HepG2 (cell line): ENCODE data around the gene CEBPB. TPM values are rescaled to one million over a fixed set of nuclear protein-coding genes. Genes with fewer than 3 reads are reported as not detected.

ENCODE experiments used
- ADNP ChIP-seq: sonication (generic); formaldehyde crosslinking; IDR thresholded peaks from 2 replicates; pipeline ENCODE4 v1.4.0; 2020; ENCODE audit warnings: missing genetic modification reagents
- DMAP1 ChIP-seq: IDR thresholded peaks from 2 replicates; pipeline ENCODE4 v1.6.1; 2016
- FOXA3 ChIP-seq: IDR thresholded peaks from 2 replicates; pipeline ENCODE4 v1.6.1; 2016; ENCODE audit warnings: missing genetic modification reagents, missing compliant biosample characterization
- HINFP ChIP-seq: sonication (generic); formaldehyde crosslinking; IDR thresholded peaks from 2 replicates; pipeline ENCODE4 v1.4.0; 2020; ENCODE audit warnings: low read depth, mild to moderate bottlenecking, missing genetic modification reagents
- IKZF5 ChIP-seq: IDR thresholded peaks from 2 replicates; pipeline ENCODE4 v1.6.1; 2018; ENCODE audit warnings: missing genetic modification reagents, mild to moderate bottlenecking, missing compliant biosample characterization
- KDM2A ChIP-seq: sonication (generic); formaldehyde crosslinking; IDR thresholded peaks from 2 replicates; pipeline ENCODE4 v1.4.0; 2020; ENCODE audit warnings: low read depth, missing genetic modification reagents, borderline replicate concordance
- MZF1 ChIP-seq: sonication (generic); formaldehyde crosslinking; IDR thresholded peaks from 2 replicates; pipeline ENCODE4 v1.8.1; 2023; ENCODE audit warnings: mild to moderate bottlenecking, missing genetic modification reagents, borderline replicate concordance
- POGZ ChIP-seq: sonication (generic); formaldehyde crosslinking; IDR thresholded peaks from 2 replicates; pipeline ENCODE4 v1.4.0; 2020; ENCODE audit warnings: mild to moderate bottlenecking, missing genetic modification reagents
- POLR2G ChIP-seq: fragments of 200-400 bp; formaldehyde crosslinking; IDR thresholded peaks from 2 replicates; pipeline ENCODE4 v1.6.1; 2018; ENCODE audit warnings: mild to moderate bottlenecking, low read depth, low read length, moderate library complexity
- PRPF4 ChIP-seq: fragments of 200-400 bp; formaldehyde crosslinking; IDR thresholded peaks from 2 replicates; pipeline ENCODE4 v1.6.1; 2016; ENCODE audit warnings: low read length, low read depth; ENCODE audit not compliant: poor library complexity, severe bottlenecking
- STAT5B ChIP-seq: sonication (generic); formaldehyde crosslinking; IDR thresholded peaks from 2 replicates; pipeline ENCODE4 v1.4.0; 2020; ENCODE audit warnings: missing genetic modification reagents
- THAP11 ChIP-seq: IDR thresholded peaks from 2 replicates; pipeline ENCODE4 v1.6.1; 2016; ENCODE audit warnings: missing biosample characterization, missing genetic modification reagents
- TP53 ChIP-seq: sonication (generic); formaldehyde crosslinking; conservative IDR thresholded peaks from 2 replicates; pipeline ENCODE4 v1.4.0; 2020; ENCODE audit warnings: missing genetic modification reagents
- ZNF329 ChIP-seq: sonication (generic); formaldehyde crosslinking; IDR thresholded peaks from 2 replicates; pipeline ENCODE4 v1.9.0; 2021; ENCODE audit warnings: low read depth, mild to moderate bottlenecking, missing genetic modification reagents
- ZNF430 ChIP-seq: sonication (generic); formaldehyde crosslinking; IDR thresholded peaks from 2 replicates; pipeline ENCODE4 v1.9.0; 2021; ENCODE audit warnings: mild to moderate bottlenecking, missing genetic modification reagents
- ZNF564 ChIP-seq: sonication (generic); formaldehyde crosslinking; IDR thresholded peaks from 2 replicates; pipeline ENCODE4 v1.8.1; 2023; ENCODE audit warnings: mild to moderate bottlenecking, missing genetic modification reagents
- ZNF605 ChIP-seq: sonication (generic); formaldehyde crosslinking; IDR thresholded peaks from 2 replicates; pipeline ENCODE4 v1.8.0; 2022; ENCODE audit warnings: mild to moderate bottlenecking, missing genetic modification reagents
- ZNF672 ChIP-seq: sonication (generic); formaldehyde crosslinking; IDR thresholded peaks from 2 replicates; pipeline ENCODE4 v1.8.1; 2022; ENCODE audit warnings: missing genetic modification reagents
- ZNF800 ChIP-seq: sonication (generic); formaldehyde crosslinking; IDR thresholded peaks from 2 replicates; pipeline ENCODE4 v1.4.0; 2020; ENCODE audit warnings: missing genetic modification reagents
- ZNF839 ChIP-seq: sonication (generic); formaldehyde crosslinking; IDR thresholded peaks from 2 replicates; pipeline ENCODE4 v1.4.0; 2020; ENCODE audit warnings: missing genetic modification reagents, mild to moderate bottlenecking, borderline replicate concordance
- polyA plus RNA-seq, 8 experiments: library from polyadenylated mRNA; depleted of rRNA in 3 of 8; stranded (reverse) in 7 of 8; unstranded in 1 of 8; fragments of >200 nt; fragmentation: Illumina TruSeq in 4 of 8; extraction: Trizol in 4 of 8; gene quantifications; 2 replicates each; pipeline versions ENCODE4 v1.2.1 to v1.2.3, GENCODE V29; 2011 to 2016; ENCODE audit warnings: low read depth in 4 of 8, missing spikeins in 1 of 8, mixed read lengths in 1 of 8; ENCODE audit not compliant: insufficient read depth in 1 of 8
- total RNA-seq, 5 experiments: library from RNA; depleted of rRNA; stranded (reverse); fragments of >200 nt; fragmentation: Illumina TruSeq; extraction: Trizol; gene quantifications; 2 replicates each; pipeline ENCODE4 v1.2.3, GENCODE V29; 2016; ENCODE audit warnings: low read depth in 1 of 5
- TF ChIP-seq, protein P1 (sequence below): sonication (generic); formaldehyde crosslinking; IDR thresholded peaks from 2 replicates; pipeline ENCODE4 v1.8.1; 2023; ENCODE audit warnings: mild to moderate bottlenecking, inconsistent platforms, moderate library complexity, missing genetic modification reagents, borderline replicate concordance
- TF ChIP-seq, protein P2 (sequence below): sonication (generic); formaldehyde crosslinking; IDR thresholded peaks from 2 replicates; pipeline ENCODE4 v1.4.0; 2020; ENCODE audit warnings: mild to moderate bottlenecking, missing genetic modification reagents

The CEBPB gene
- total and polyA plus RNA-seq, 2 of the 13 experiments (the other 11 are each of a cell fraction or from before 2014, with no cell fraction given) = 18.5 to 28.2 TPM

DNA sequence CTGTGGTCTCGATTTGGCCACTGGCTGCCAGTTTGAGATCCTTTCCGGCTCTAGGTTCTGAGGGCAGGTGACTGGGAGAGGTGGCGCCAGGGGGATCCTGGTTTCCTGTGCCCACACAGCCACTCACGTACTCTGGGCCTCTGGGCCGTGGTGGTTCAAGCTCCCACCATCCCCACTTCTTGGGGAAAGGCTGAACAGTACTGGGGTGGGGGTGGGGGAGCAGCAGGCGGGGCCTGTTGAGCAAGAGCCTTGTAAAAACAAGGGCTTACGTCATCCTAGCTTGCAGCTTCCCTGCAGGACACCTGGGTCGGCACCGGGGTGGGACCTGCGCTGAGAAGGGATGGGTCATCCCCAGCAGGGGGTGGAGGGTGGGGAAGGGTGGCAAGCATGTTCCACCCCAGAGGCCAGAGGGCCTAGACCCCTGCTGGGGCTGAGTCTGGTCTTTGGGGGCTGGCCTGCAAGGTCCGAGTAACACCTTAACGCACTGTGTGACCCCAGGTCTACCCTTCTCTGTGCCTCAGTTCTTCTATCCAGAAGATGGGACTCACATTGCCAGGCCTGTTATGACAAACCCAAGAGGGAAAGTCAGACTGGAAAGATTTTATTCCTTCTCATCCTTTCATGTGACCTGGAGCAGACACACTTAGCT is 3.1 kb upstream of the CEBPB start (continued):
- TF ChIP-seq, protein P1, sequence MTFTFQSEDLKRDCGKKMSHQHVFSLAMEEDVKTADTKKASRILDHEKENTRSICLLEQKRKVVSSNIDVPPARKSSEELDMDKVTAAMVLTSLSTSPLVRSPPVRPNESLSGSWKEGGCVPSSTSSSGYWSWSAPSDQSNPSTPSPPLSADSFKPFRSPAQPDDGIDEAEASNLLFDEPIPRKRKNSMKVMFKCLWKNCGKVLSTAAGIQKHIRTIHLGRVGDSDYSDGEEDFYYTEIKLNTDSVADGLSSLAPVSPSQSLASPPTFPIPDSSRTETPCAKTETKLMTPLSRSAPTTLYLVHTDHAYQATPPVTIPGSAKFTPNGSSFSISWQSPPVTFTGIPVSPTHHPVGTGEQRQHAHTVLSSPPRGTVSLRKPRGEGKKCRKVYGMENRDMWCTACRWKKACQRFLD (CRISPR knock-in tag) = 0 out of 2 replicates have a peak, but pooled peaks have one; percentile 23
- TF ChIP-seq POLR2G = peak; percentile 67
- TF ChIP-seq IKZF5 = peak; percentile 55; the same call in 1 of the 2 replicates
- no peak for TF ChIP-seq ZNF564 (CRISPR knock-in tag)
- TF ChIP-seq POGZ (CRISPR knock-in tag) = no peak
- TF ChIP-seq ADNP = peak; percentile 33; the same call in 1 of the 2 replicates
- TF ChIP-seq ZNF605 (CRISPR knock-in tag) = peak; percentile 85
- no peak for TF ChIP-seq TP53 (CRISPR knock-in tag)
- TF ChIP-seq THAP11 (CRISPR knock-in tag) = peak; percentile 72
- TF ChIP-seq FOXA3 = peak; percentile 45; the same call in 1 of the 2 replicates
- peak; percentile 57; the same call in 1 of the 2 replicates for TF ChIP-seq KDM2A (CRISPR knock-in tag)
- 0 out of 2 replicates have a peak, but pooled peaks have one; percentile 85 for TF ChIP-seq ZNF839 (CRISPR knock-in tag)
- TF ChIP-seq, protein P2, sequence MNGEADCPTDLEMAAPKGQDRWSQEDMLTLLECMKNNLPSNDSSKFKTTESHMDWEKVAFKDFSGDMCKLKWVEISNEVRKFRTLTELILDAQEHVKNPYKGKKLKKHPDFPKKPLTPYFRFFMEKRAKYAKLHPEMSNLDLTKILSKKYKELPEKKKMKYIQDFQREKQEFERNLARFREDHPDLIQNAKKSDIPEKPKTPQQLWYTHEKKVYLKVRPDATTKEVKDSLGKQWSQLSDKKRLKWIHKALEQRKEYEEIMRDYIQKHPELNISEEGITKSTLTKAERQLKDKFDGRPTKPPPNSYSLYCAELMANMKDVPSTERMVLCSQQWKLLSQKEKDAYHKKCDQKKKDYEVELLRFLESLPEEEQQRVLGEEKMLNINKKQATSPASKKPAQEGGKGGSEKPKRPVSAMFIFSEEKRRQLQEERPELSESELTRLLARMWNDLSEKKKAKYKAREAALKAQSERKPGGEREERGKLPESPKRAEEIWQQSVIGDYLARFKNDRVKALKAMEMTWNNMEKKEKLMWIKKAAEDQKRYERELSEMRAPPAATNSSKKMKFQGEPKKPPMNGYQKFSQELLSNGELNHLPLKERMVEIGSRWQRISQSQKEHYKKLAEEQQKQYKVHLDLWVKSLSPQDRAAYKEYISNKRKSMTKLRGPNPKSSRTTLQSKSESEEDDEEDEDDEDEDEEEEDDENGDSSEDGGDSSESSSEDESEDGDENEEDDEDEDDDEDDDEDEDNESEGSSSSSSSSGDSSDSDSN (CRISPR knock-in tag) = peak; percentile 58; the same call in 1 of the 2 replicates
- TF ChIP-seq HINFP = 0 out of 2 replicates have a peak, but pooled peaks have one; percentile 3
- 0 out of 2 replicates have a peak, but pooled peaks have one; percentile 67 for TF ChIP-seq ZNF430
- TF ChIP-seq DMAP1 (CRISPR knock-in tag) = 0 out of 2 replicates have a peak, but pooled peaks have one; percentile 12
- TF ChIP-seq PRPF4 = peak; percentile 91
- TF ChIP-seq ZNF329 (CRISPR knock-in tag) = 0 out of 2 replicates have a peak, but pooled peaks have one; percentile 1
- TF ChIP-seq MZF1 = peak; percentile 64; the same call in 1 of the 2 replicates
- 0 out of 2 replicates have a peak, but pooled peaks have one; percentile 22 for TF ChIP-seq ZNF800 (CRISPR knock-in tag)
- TF ChIP-seq STAT5B = no peak
- TF ChIP-seq ZNF672 (CRISPR knock-in tag) = no peak
